C4-2B (cell line): ENCODE results near the gene CCDC185.
"Not testable (repeated sequence)": the region's sequence is repeated elsewhere in the genome, so short reads cannot be mapped to it uniquely, and the experiment has no call there.

Source experiments
- H3K27ac ChIP-seq: fragments of 450-650 bp; 2 replicates; pipeline ENCODE4 v1.5.1; 2017
- ZFX ChIP-seq: fragments of 450-650 bp; IDR thresholded peaks from 2 replicates; pipeline ENCODE4 v1.6.1; 2017
- TF ChIP-seq, protein P1 (sequence below): fragments of 450-650 bp; conservative IDR thresholded peaks from 2 replicates; pipeline ENCODE4 v1.5.1; 2017; ENCODE audit warnings: mild to moderate bottlenecking

The CCDC185 gene

DNA sequence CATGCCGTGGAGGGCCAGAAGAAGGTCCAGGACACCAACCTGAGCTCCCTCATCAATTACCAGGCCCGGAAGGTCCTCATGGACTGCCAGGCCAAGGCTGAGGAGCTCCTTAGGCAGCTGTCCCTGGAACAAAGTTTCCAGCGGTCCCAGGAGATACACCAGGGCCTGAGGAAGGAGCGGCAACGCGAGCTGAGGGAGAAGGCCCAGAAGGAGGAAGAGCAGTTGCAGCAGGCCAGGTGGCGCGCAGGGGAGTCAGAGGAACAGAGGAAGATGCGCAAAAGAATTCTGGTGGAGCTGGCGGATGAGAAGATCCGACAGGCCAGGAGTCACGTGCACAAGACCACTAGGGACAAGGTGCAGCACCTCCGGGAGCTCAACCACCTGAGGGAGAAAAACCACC lies 1.5 kb downstream of the CCDC185 start:
- TF ChIP-seq, protein P1, sequence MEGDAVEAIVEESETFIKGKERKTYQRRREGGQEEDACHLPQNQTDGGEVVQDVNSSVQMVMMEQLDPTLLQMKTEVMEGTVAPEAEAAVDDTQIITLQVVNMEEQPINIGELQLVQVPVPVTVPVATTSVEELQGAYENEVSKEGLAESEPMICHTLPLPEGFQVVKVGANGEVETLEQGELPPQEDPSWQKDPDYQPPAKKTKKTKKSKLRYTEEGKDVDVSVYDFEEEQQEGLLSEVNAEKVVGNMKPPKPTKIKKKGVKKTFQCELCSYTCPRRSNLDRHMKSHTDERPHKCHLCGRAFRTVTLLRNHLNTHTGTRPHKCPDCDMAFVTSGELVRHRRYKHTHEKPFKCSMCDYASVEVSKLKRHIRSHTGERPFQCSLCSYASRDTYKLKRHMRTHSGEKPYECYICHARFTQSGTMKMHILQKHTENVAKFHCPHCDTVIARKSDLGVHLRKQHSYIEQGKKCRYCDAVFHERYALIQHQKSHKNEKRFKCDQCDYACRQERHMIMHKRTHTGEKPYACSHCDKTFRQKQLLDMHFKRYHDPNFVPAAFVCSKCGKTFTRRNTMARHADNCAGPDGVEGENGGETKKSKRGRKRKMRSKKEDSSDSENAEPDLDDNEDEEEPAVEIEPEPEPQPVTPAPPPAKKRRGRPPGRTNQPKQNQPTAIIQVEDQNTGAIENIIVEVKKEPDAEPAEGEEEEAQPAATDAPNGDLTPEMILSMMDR: no peak
- no peak for TF ChIP-seq ZFX
- no peak overlapping the region for H3K27ac ChIP-seq

DNA sequence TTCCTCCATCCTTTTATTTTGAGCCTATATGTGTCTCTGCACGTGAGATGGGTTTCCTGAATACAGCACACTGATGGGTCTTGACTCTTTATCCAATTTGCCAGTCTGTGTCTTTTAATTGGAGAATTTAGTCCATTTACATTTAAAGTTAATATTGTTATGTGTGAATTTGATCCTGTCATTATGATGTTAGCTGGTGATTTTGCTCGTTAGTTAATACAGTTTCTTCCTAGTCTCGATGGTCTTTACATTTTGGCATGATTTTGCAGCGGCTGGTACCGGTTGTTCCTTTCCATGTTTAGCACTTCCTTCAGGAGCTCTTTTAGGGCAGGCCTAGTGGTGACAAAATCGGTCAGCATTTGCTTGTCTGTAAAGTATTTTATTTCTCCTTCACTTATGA lies 6.2 kb downstream of the CCDC185 start:
- not testable (repeated sequence) for H3K27ac ChIP-seq

DNA sequence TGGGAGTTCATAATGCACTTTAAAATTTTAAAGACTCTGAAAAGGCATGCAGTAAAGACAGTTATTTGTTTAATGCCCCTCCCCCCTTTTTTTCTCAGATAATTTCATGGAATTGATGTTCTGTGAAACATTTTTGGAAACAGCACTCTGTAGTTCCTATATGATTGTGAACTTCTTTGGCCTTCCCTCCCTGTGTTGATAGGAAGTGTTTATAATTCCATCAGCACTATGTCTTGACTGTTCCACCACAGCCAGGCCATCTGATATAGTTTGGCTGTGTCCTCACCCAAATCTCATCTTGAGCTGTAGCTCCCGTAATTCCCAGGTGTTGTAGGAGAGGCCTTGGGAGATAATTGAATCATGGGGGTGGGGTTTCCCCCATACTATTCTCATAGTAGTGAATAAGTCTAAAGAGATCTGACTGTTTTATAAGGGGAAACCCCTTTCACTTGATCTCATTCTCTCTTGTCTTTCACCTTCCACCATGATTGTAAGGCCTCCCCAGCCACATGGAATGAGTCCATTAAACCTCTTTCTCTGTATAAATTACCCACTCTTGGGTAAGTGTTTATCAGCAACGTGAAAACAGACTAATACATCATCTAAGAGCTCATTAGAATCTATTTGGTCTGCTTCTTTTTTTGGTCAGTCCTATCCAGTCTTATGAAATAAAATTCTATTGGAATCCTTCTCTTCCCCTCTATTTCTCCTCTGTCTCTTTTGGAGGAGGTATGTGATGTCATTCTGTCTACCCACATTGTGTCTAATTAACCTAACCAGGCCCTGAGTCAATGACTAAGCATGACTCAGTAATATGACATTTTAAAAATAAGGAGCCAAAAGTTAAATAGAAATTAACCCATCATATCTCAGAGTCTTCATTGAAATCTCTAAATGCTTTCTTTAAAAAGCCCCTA lies 8.9 kb downstream of the CCDC185 start:
- H3K27ac ChIP-seq: no peak overlapping the region
- TF ChIP-seq, protein P1: no peak

DNA sequence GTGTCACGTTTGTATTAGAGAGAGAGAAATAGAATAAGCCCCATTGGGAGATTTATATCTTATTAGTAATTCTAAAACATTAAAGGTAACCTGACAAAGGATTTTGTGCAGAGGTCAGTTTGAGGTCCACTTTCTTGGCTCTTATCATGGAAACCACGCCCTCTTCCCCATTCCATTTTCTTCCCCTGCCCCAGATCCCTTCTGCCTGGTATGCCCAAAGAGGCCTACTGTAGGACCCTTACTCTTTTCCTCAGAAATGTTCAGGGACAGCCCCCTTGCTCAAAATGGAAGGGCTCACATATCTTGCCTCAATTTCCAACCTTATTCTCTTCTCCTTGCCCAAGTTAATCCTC lies 9.6 kb downstream of the CCDC185 start:
- H3K27ac ChIP-seq: no peak overlapping the region
- no peak for TF ChIP-seq ZFX
- TF ChIP-seq, protein P1: no peak

DNA sequence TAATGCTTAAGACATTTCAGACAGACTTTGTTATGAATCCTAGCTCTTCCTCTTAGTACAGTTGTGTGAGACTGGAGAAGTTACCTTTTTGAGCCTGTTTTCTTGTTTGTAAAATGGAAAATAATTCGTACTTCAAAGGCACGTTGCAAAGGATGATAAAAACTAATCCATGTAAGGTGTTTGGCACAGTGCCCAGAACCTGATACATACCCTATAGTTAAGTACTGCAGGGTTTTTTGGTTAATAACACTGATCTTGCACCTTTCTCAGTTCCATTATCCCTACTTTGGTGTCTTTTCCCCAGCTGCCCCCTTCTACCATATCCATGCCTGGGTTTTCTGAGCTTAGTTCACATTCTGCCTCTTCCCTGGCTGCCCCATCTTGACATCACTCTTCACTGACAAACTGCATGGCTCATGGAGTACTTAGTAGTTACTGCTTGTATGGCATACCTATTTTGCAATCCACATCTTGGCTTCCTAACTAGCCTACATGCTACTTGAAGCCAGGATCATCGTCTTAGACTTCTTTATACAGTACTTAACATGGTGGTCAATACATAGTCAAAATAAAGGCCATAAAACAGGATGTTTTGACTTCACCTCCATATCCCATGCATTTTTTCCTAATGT lies 10.1 kb downstream of the CCDC185 start:
- TF ChIP-seq ZFX: no peak
- TF ChIP-seq, protein P1: no peak
- no peak overlapping the region for H3K27ac ChIP-seq

DNA sequence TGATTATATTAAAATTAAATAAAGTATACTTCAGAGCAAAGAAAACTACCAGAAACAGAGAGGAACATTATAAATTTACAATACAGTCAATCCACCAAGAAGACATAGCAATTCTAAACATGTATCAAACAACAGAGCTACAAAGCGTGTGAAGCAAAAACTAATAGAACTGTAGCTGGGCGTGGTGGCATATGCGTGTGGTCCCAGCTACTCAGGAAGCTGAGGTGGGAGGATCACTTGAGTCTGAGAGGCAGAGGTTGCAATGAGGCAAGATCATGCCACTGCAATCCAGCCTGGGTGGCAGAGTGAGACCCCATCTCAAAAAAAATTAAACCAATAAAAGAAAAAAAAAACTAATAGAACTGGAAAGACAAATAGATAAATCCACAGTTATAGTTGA lies 12.3 kb downstream of the CCDC185 start:
- TF ChIP-seq ZFX: no peak
- TF ChIP-seq, protein P1: no peak

DNA sequence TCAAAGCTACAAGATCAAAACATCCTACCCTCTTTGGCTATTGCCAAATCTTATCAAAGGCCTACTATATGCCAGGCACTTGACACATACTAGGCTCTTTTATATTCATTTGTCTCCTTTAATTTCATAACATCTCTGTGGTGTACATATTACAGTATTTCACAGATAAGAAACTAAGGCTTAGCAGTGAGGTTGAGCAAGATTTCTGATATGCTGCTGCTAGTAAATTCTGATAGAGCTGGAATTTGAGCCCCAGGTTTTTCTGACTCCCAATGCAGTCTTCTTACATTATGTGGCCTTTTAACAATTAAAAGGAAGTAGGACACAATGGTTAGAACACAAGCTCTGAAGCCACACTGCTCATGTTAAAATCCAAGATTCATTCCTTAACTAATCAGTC lies 16.8 kb downstream of the CCDC185 start:
- H3K27ac ChIP-seq: no peak overlapping the region
- TF ChIP-seq, protein P1: no peak
- TF ChIP-seq ZFX: no peak

More for the DNA sequence above, 12.3 kb downstream of the CCDC185 start:
- H3K27ac ChIP-seq: no peak overlapping the region
